ENCODE measurements around the gene PEX16. TPM values are rescaled to one million over a fixed set of nuclear protein-coding genes. Genes with fewer than 3 reads are reported as not detected.

PEX16 gene
- total RNA-seq, 1 donor from 2014 or later, result 35.8 TPM

- TF ChIP-seq CTCF (IDR thresholded peaks at IDR 0.05), result no peak
- DNase-seq (ENCODE audit: extremely low spot score in 2 of 2), result no peak
- H3K27me3 ChIP-seq, result peaks cover under 1% of the 10 kb centered on the region
- H3K36me3 ChIP-seq, result peaks cover 0 to 36% of the 10 kb centered on the region in 2 donors
- H3K4me3 ChIP-seq, result peak overlapping the region; percentile 73 to 96
- H3K9me3 ChIP-seq, result no peaks in the 10 kb centered on the region
- H3K27ac ChIP-seq, result peak overlapping the region; percentile 85
- H3K4me1 ChIP-seq, result peaks cover 31% of the 10 kb centered on the region
- intact Hi-C loops (cut with DNase I), result loop anchor here (5.0 kb wide), 2 partner anchors 70 to 205 kb away; partner anchors contain the start of genes CRY2 and PHF21A
Observed at GRCh38 chr11:45917286-45917622, 423 bp downstream of the PEX16 start.

GRCh38 chr11:45915446-45915845 is 2.2 kb downstream of the PEX16 start:
- H3K4me3 ChIP-seq, result no peak overlapping the region
- no peak for TF ChIP-seq POLR2AphosphoS5 (IDR thresholded peaks at IDR 0.05; ENCODE audit: insufficient read depth in 1 of 2, low read depth in 1 of 2)
- no peak for TF ChIP-seq CTCF (IDR thresholded peaks at IDR 0.05)
- intact Hi-C loops (cut with DNase I), result loop anchor here (5.0 kb wide), 2 partner anchors 68 to 207 kb away; partner anchors contain the start of genes CRY2 and PHF21A
- no peaks in the 10 kb centered on the region for H3K27me3 ChIP-seq
- H3K9me3 ChIP-seq, result no peaks in the 10 kb centered on the region
- H3K4me1 ChIP-seq, result peaks cover 19% of the 10 kb centered on the region
- no peak for DNase-seq (ENCODE audit: extremely low spot score in 2 of 2)
- H3K27ac ChIP-seq, result no peak overlapping the region
- H3K36me3 ChIP-seq, result peaks cover 0 to 50% of the 10 kb centered on the region in 2 donors

- no peaks in the 10 kb centered on the region for H3K9me3 ChIP-seq
- peaks cover 0 to 57% of the 10 kb centered on the region in 2 donors for H3K36me3 ChIP-seq
- H3K4me1 ChIP-seq, result peaks cover 19% of the 10 kb centered on the region
- H3K4me3 ChIP-seq, result no peak overlapping the region
- H3K27me3 ChIP-seq, result no peaks in the 10 kb centered on the region
- H3K27ac ChIP-seq, result no peak overlapping the region
- intact Hi-C loops (cut with DNase I), result no loop called here
- no peak for TF ChIP-seq POLR2AphosphoS5 (IDR thresholded peaks at IDR 0.05; ENCODE audit: insufficient read depth in 1 of 2, low read depth in 1 of 2)
- no peak for TF ChIP-seq POLR2A (IDR thresholded peaks at IDR 0.05)
- no peak for TF ChIP-seq CTCF (IDR thresholded peaks at IDR 0.05)
- no peak for DNase-seq (ENCODE audit: extremely low spot score in 2 of 2)
Observed at GRCh38 chr11:45913942-45914635, 3.6 kb downstream of the PEX16 start.

- peaks cover 0 to 57% of the 10 kb centered on the region in 2 donors for H3K36me3 ChIP-seq
Observed at GRCh38 chr11:45913514-45913913, 4.2 kb downstream of the PEX16 start.

More at GRCh38 chr11:45913514-45913913, 4.2 kb downstream of the PEX16 start:
- H3K9me3 ChIP-seq, result no peaks in the 10 kb centered on the region
- H3K27me3 ChIP-seq, result no peaks in the 10 kb centered on the region
- no peak overlapping the region for H3K4me3 ChIP-seq
- TF ChIP-seq POLR2AphosphoS5 (IDR thresholded peaks at IDR 0.05; ENCODE audit: insufficient read depth in 1 of 2, low read depth in 1 of 2) (no peak), POLR2A (IDR thresholded peaks at IDR 0.05) (no peak), CTCF (IDR thresholded peaks at IDR 0.05) (no peak)
- no peak for DNase-seq (ENCODE audit: extremely low spot score in 2 of 2)
- peaks cover 24% of the 10 kb centered on the region for H3K4me1 ChIP-seq
- intact Hi-C loops (cut with DNase I), result no loop called here
- no peak overlapping the region for H3K27ac ChIP-seq

All from vagina (tissue), 2 donors.